Activated CD4-positive, alpha-beta T cell treated with anti-CD3 and anti-CD28 coated beads, Interleukin-2, Interleukin-6, amounts not matched to agents 100 ng/mL and 50 ng/mL, durations not matched to agents 16 hours and 8 hours (primary cell): Measurements from ENCODE around the gene NSD2.
"Not testable (repeated sequence)": the region's sequence is repeated elsewhere in the genome, so short reads cannot be mapped to it uniquely, and the experiment has no call there.

Experiments used
- DNase-seq: peaks from one replicate; pipeline ENCODE4 v3.0.0-alpha.2; 2020

Gene NSD2

GRCh38 chr4:1989533-1990347, 118.5 kb downstream of the NSD2 start:
- DNase-seq = no peak

GRCh38 chr4:1990348-1990645, 119.1 kb downstream of the NSD2 start:
- no peak for DNase-seq

- no peak for DNase-seq
These were observed 119.5 kb downstream of the NSD2 start for GRCh38 chr4:1990676-1991075.

GRCh38 chr4:1991087-1991486, 119.9 kb downstream of the NSD2 start:
- no peak for DNase-seq

- DNase-seq = no peak
These were observed 120.6 kb downstream of the NSD2 start for GRCh38 chr4:1991596-1992434.

GRCh38 chr4:1992468-1993168, 121.4 kb downstream of the NSD2 start:
- DNase-seq = no peak

- DNase-seq = no peak
These were observed 122.0 kb downstream of the NSD2 start for GRCh38 chr4:1993169-1993516.

- DNase-seq = not testable (repeated sequence)
These were observed 122.7 kb downstream of the NSD2 start for GRCh38 chr4:1993718-1994516.

- no peak for DNase-seq
These were observed 123.7 kb downstream of the NSD2 start for GRCh38 chr4:1994938-1995337.

GRCh38 chr4:1996866-1997611, 125.8 kb downstream of the NSD2 start:
- no peak for DNase-seq

- DNase-seq = no peak
These were observed 126.5 kb downstream of the NSD2 start for GRCh38 chr4:1997712-1998111.

GRCh38 chr4:1998296-1998695, 127.1 kb downstream of the NSD2 start:
- no peak for DNase-seq

GRCh38 chr4:1999308-1999707, 128.1 kb downstream of the NSD2 start:
- not testable (repeated sequence) for DNase-seq

- not testable (repeated sequence) for DNase-seq
These were observed 132.2 kb downstream of the NSD2 start for GRCh38 chr4:2003361-2003760.

- DNase-seq = no peak
These were observed 135.2 kb downstream of the NSD2 start for GRCh38 chr4:2006367-2006766.

- no peak for DNase-seq
These were observed 135.9 kb downstream of the NSD2 start for GRCh38 chr4:2006956-2007653.

GRCh38 chr4:2007804-2008670, 136.8 kb downstream of the NSD2 start:
- DNase-seq = no peak

GRCh38 chr4:2008671-2008920, 137.4 kb downstream of the NSD2 start:
- no peak for DNase-seq

GRCh38 chr4:2008921-2009650, 137.9 kb downstream of the NSD2 start, which contains the start of gene NELFA:
NELFA (minus strand) TSS chr4:2008974; CDS start chr4:2008959, 15 bp downstream.
- peak; percentile 96 for DNase-seq
